Mucosa of descending colon (tissue), 3 donors: ENCODE measurements around the gene SLC4A9. TPM values are rescaled to one million over a fixed set of nuclear protein-coding genes. Genes with fewer than 3 reads are reported as not detected.

ENCODE experiments used
- ATAC-seq: fragments of 200-7000 bp; cut with Tn5 transposase; one replicate; pipeline ENCODE4 v1.9.1; 2020; ENCODE audit warnings: mild to moderate bottlenecking, moderate library complexity
- DNase-seq, 3 donors: peaks; one replicate each; pipeline ENCODE4 v3.0.0-alpha.2; 2020
- H3K36me3 ChIP-seq: fragments of 200-600 bp; one replicate; pipeline ENCODE4 v1.8.0; 2021; ENCODE audit warnings: low read depth, mild to moderate bottlenecking
- H3K4me1 ChIP-seq: fragments of 200-600 bp; one replicate; pipeline ENCODE4 v1.8.0; 2021; ENCODE audit warnings: low read depth, mild to moderate bottlenecking
- H3K4me3 ChIP-seq: fragments of 200-600 bp; one replicate; pipeline ENCODE4 v1.8.0; 2021; ENCODE audit warnings: mild to moderate bottlenecking
- H3K9me3 ChIP-seq: fragments of 200-600 bp; one replicate; pipeline ENCODE4 v1.8.0; 2021; ENCODE audit warnings: mild to moderate bottlenecking
- intact Hi-C, 2 donors: fragments of 100-400 bp; cut with DNase I in 1 of 2; cut with micrococcal nuclease in 1 of 2; formaldehyde crosslinking; loops; one replicate each; pipeline versions ENCODE4 v1.11.0 to v1.11.1; 2022; cut with DNase I, micrococcal nuclease
- long read RNA-seq, 2 donors: library from polyadenylated mRNA; unstranded; transcript quantifications; one replicate each; pipeline ENCODE4 v2.0.0, GENCODE V29; 2019 to 2021
- total RNA-seq, 3 donors: library from RNA; stranded (reverse); fragmentation: NEBNext Ultra II Directional in 2 of 3; extraction: Animal tissue kit (Norgen Biotek cat#: 25700) in 2 of 3; gene quantifications; one replicate each; pipeline versions ENCODE4 v1.2.1 to v1.2.4, GENCODE V29; 2021 to 2023
- TF ChIP-seq, protein P1 (sequence below): fragments of 200-600 bp; IDR thresholded peaks from one replicate; pipeline ENCODE4 v1.8.0; 2022; ENCODE audit warnings: antibody characterized with exemption, mild to moderate bottlenecking
- donor health status: DM: no; HTN: no; CAD: no; lungs with moderate emphysema.
- donor health status: DM: no; HTN: no; CAD: no.
- donor health status: DM: no; HTN: yes; CAD: no.

The SLC4A9 gene, protein sequence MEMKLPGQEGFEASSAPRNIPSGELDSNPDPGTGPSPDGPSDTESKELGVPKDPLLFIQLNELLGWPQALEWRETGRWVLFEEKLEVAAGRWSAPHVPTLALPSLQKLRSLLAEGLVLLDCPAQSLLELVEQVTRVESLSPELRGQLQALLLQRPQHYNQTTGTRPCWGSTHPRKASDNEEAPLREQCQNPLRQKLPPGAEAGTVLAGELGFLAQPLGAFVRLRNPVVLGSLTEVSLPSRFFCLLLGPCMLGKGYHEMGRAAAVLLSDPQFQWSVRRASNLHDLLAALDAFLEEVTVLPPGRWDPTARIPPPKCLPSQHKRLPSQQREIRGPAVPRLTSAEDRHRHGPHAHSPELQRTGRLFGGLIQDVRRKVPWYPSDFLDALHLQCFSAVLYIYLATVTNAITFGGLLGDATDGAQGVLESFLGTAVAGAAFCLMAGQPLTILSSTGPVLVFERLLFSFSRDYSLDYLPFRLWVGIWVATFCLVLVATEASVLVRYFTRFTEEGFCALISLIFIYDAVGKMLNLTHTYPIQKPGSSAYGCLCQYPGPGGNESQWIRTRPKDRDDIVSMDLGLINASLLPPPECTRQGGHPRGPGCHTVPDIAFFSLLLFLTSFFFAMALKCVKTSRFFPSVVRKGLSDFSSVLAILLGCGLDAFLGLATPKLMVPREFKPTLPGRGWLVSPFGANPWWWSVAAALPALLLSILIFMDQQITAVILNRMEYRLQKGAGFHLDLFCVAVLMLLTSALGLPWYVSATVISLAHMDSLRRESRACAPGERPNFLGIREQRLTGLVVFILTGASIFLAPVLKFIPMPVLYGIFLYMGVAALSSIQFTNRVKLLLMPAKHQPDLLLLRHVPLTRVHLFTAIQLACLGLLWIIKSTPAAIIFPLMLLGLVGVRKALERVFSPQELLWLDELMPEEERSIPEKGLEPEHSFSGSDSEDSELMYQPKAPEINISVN
- total RNA-seq, result under 1 TPM in 2 of 3 donors, not detected in 1; 0.23 to 0.46 TPM
- long read RNA-seq, donor 1, result 0 reads
- long read RNA-seq, donor 2, result 0 reads

- ATAC-seq, result no peak
- Histone ChIP-seq H3K9me3 (no peaks in the 10 kb centered on the region), H3K4me1 (peaks cover 10% of the 10 kb centered on the region), H3K36me3 (no peaks in the 10 kb centered on the region), H3K4me3 (no peak within 1 kb of the TSS)
- intact Hi-C loops, result loop anchor here in 1 of 2 donors (10.0 kb wide), 2 partner anchors 185 to 355 kb away; partner anchors contain the start of gene EIF4EBP3
- TF ChIP-seq, protein P1, sequence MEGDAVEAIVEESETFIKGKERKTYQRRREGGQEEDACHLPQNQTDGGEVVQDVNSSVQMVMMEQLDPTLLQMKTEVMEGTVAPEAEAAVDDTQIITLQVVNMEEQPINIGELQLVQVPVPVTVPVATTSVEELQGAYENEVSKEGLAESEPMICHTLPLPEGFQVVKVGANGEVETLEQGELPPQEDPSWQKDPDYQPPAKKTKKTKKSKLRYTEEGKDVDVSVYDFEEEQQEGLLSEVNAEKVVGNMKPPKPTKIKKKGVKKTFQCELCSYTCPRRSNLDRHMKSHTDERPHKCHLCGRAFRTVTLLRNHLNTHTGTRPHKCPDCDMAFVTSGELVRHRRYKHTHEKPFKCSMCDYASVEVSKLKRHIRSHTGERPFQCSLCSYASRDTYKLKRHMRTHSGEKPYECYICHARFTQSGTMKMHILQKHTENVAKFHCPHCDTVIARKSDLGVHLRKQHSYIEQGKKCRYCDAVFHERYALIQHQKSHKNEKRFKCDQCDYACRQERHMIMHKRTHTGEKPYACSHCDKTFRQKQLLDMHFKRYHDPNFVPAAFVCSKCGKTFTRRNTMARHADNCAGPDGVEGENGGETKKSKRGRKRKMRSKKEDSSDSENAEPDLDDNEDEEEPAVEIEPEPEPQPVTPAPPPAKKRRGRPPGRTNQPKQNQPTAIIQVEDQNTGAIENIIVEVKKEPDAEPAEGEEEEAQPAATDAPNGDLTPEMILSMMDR, result no peak
- DNase-seq, result no peak
These were observed at the start of gene SLC4A9 for GRCh38 chr5:140360101-140360500. SLC4A9 (plus strand) TSS chr5:140360194; CDS start chr5:140360237, 43 bp downstream.

DNA sequence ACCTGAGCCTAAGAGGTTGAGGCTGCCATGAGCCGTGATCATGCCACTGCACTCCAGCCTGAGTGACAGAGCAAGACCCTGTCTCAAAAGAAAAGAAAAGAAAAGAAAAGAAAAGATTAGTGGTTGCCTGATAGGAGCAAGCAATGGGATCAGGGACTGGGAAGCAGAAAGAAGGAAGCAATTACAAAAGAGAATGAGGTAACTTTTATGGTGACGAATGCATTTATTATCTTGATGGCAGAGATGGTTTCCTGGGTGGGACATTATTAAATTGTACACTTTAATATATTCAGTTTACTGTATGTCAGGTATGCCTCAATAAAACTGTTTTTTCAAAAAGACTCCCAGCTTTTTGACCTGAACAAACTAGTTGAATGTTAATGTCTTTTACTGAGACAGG is 49.6 kb upstream of the SLC4A9 start:
- Histone ChIP-seq H3K9me3 (no peaks in the 10 kb centered on the region), H3K4me3 (no peak overlapping the region), H3K36me3 (no peaks in the 10 kb centered on the region), H3K4me1 (peaks cover 11% of the 10 kb centered on the region)
- no peak for DNase-seq
- TF ChIP-seq, protein P1, result no peak
- peak; percentile 81 for ATAC-seq
- intact Hi-C loops, result no loop called here

DNA sequence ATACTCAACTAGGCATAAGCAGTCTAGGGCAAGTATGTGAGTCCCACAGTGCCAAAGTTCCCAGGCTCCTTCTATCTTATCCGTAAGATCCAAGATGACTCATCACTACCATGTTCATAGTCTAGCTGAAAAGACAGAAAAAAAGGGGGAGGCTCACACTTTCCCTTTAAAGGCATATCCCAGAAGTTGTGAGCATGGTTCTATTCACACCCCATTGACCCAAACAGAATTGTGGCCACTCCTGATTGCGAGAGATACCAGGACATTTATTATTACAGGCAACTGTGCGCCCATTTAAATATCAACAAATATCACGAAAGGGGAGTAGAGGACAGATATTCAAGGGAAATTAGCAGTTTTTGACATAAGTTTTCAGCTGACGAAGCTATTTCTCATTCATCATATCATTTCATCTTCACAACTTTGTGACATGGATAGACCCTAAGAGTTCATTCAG is 49.0 kb upstream of the SLC4A9 start:
- TF ChIP-seq, protein P1, result no peak
- H3K36me3 ChIP-seq, result no peaks in the 10 kb centered on the region
- peaks cover 11% of the 10 kb centered on the region for H3K4me1 ChIP-seq
- no peak for DNase-seq
- H3K9me3 ChIP-seq, result no peaks in the 10 kb centered on the region
- intact Hi-C loops, result no loop called here
- no peak overlapping the region for H3K4me3 ChIP-seq
- ATAC-seq, result peak; percentile 91

DNA sequence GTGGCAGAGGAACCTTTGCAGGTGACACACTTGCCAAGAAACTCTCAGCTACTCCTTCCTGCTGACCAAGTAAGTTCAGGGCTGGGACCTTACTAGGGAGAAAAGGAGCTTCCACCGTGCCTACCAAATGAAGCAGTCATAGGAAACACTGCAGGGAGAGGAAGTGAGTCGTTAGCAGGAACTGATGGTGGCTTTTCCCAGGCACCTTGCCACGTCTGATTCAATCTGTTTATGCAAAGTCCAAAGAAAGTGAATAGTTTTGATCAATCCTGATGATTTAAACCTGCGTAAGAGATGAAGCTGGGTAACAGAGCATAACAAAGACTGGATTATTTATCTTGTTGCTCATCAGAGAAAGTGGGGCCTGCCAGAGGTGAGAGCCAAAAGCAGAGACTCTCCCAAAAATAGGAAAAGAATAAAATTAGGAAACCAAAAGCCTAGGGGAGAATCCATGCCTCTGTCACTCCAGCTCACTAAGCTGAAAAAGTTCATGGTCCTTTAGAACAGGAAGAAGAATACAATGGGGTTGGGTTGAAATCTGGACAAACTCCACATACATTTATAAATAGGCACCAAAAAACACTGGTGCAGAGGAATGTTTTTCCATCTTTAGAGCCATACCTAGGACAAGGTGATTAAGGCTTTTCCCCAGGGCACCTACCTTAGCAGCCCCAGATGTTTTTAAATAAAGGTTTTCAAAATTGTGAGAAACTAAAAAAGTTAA is 47.8 kb upstream of the SLC4A9 start:
- intact Hi-C loops, result no loop called here
- ATAC-seq (peak; percentile 65), DNase-seq (peak in 1 of 3 donors; percentile 27)
- Histone ChIP-seq H3K9me3 (no peaks in the 10 kb centered on the region), H3K36me3 (no peaks in the 10 kb centered on the region), H3K4me1 (peaks cover 11% of the 10 kb centered on the region), H3K4me3 (no peak overlapping the region)
- TF ChIP-seq, protein P1, result no peak

GRCh38 chr5:140312791-140313189 is 47.2 kb upstream of the SLC4A9 start:
- Histone ChIP-seq H3K4me3 (no peak overlapping the region), H3K36me3 (no peaks in the 10 kb centered on the region), H3K4me1 (peaks cover 11% of the 10 kb centered on the region), H3K9me3 (no peaks in the 10 kb centered on the region)
- TF ChIP-seq, protein P1, result no peak
- intact Hi-C loops, result no loop called here
- no peak for DNase-seq
- ATAC-seq, result no peak
